Measurements from ENCODE around the gene CIBAR2.

DNA sequence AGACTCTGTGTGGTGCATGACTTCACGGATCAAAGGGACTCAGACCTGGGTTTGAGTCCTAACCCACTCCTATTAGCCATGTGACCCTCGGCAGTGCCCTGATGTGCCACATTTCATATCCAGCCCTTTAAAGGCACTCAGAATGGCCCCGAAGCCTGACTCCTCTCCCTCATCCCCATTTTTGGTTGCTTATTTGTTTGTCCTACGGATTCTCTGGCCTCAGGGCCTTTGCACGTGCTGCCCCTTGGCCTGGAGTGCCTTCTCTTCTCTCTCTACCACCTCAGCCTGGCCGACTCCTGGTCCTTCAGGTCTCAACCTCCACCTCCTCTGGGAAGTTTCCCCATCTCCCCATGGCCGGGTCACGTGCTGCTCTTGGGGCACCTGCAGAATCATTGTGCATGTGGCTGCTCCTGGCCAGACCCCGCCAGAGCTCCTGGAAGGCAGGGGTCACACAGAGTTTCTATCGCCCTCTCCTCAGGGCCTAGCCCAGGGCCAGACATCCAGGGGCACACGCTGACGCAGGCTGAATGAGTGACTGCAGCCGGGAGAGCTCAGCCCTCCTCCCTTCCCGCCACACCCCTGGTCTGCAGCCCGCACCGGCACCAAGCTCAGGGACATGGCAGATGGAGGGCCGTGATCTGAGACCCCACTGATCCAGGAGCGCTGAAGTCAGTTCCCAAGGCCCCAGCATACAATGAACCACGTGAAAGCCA lies 22.0 kb upstream of the CIBAR2 start:
- TF ChIP-seq, protein P1, sequence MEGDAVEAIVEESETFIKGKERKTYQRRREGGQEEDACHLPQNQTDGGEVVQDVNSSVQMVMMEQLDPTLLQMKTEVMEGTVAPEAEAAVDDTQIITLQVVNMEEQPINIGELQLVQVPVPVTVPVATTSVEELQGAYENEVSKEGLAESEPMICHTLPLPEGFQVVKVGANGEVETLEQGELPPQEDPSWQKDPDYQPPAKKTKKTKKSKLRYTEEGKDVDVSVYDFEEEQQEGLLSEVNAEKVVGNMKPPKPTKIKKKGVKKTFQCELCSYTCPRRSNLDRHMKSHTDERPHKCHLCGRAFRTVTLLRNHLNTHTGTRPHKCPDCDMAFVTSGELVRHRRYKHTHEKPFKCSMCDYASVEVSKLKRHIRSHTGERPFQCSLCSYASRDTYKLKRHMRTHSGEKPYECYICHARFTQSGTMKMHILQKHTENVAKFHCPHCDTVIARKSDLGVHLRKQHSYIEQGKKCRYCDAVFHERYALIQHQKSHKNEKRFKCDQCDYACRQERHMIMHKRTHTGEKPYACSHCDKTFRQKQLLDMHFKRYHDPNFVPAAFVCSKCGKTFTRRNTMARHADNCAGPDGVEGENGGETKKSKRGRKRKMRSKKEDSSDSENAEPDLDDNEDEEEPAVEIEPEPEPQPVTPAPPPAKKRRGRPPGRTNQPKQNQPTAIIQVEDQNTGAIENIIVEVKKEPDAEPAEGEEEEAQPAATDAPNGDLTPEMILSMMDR (IDR thresholded peaks at IDR 0.05): no peak
- no peak for TF ChIP-seq EP300 (IDR thresholded peaks at IDR 0.05)
- no peak for TF ChIP-seq POLR2A (IDR thresholded peaks at IDR 0.05)
- TF ChIP-seq POLR2AphosphoS5 (IDR thresholded peaks at IDR 0.05): no peak

Data from sigmoid colon (tissue), 4 donors.